H1 (cell line): ENCODE results near the gene CNNM4.

Source experiments
- EZH2 ChIP-seq: fragments of 200-600 bp; sonication (generic); IDR thresholded peaks from 2 replicates; pipeline ENCODE4 v1.7.1; 2012; ENCODE audit warnings: low read depth, mild to moderate bottlenecking, moderate library complexity, low read length, inconsistent platforms; ENCODE audit not compliant: severe bottlenecking
- JUND ChIP-seq: IDR thresholded peaks from 2 replicates; pipeline ENCODE4 v1.6.1; 2011; ENCODE audit warnings: mild to moderate bottlenecking, improper control_type of control experiment, low read length
- POLR2A ChIP-seq, 2 experiments: IDR thresholded peaks; 1 replicate in 1 of 2; 2 replicates in 1 of 2; pipeline ENCODE4 v1.6.1; 2011; ENCODE audit warnings: low read depth in 2 of 2, low read length in 2 of 2, mild to moderate bottlenecking in 2 of 2; ENCODE audit errors: control extremely low read depth in 1 of 2
- TF ChIP-seq, protein P1 (sequence below), 3 experiments: IDR thresholded peaks; 1 replicate in 2 of 3; 2 replicates in 1 of 3; pipeline versions ENCODE4 v1.5.1 to v1.6.1; 2011; ENCODE audit warnings: low read length in 3 of 3, mild to moderate bottlenecking in 3 of 3, inconsistent platforms in 2 of 3, low read depth in 1 of 3, moderate library complexity in 1 of 3; ENCODE audit not compliant: insufficient read depth in 1 of 3; ENCODE audit errors: control extremely low read depth in 1 of 3

DNA sequence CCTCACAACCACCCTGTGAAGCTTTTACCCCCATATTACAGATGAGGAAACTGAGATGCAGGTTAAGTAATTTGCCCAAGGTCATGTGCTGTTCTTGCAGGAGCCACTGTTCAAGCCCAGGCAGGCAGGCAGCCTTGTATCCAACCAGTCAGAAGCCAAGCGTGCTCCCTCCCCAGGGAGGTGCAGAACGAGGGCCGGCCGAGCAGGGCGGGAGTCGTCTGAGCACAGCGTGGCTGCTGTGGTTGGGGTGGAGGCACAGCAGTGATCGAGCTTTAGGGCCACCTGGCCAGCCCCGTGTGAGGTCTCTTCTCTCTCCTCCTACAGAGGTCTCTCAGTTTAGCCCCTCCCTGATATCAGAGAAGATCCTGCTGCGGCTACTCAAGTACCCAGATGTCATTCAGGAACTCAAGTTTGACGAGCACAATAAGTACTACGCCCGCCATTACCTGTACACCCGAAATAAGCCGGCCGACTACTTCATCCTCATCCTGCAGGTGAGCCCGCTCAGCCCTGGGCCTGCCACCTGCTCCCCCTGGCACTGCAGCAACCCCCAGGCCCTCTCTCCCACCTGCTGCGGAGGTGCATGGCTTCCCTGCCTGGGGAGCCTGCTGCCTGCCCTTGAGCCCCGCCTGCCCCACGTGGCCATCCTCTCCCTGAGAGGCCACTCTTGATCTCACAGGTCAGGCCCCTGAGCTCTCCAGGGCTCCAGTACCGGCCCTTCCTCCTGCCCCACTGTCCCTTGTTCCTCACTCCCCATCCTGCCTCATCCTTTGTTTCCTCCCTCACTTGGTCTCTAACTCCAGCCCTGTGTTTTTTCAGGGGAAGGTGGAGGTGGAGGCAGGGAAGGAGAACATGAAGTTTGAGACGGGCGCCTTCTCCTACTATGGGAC is 38.3 kb downstream of the CNNM4 start:
- no peak for TF ChIP-seq POLR2A (IDR thresholded peaks at IDR 0.05; ENCODE audit: control extremely low read depth in 1 of 2, low read depth in 2 of 2, low read length in 2 of 2)
- TF ChIP-seq, protein P1, sequence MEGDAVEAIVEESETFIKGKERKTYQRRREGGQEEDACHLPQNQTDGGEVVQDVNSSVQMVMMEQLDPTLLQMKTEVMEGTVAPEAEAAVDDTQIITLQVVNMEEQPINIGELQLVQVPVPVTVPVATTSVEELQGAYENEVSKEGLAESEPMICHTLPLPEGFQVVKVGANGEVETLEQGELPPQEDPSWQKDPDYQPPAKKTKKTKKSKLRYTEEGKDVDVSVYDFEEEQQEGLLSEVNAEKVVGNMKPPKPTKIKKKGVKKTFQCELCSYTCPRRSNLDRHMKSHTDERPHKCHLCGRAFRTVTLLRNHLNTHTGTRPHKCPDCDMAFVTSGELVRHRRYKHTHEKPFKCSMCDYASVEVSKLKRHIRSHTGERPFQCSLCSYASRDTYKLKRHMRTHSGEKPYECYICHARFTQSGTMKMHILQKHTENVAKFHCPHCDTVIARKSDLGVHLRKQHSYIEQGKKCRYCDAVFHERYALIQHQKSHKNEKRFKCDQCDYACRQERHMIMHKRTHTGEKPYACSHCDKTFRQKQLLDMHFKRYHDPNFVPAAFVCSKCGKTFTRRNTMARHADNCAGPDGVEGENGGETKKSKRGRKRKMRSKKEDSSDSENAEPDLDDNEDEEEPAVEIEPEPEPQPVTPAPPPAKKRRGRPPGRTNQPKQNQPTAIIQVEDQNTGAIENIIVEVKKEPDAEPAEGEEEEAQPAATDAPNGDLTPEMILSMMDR (IDR thresholded peaks at IDR 0.05; ENCODE audit: control extremely low read depth in 1 of 3, insufficient read depth in 1 of 3, low read depth in 1 of 3, low read length in 3 of 3) = no peak
- TF ChIP-seq JUND = no peak
- TF ChIP-seq EZH2 = no peak
